Small intestine (tissue), 7 donors: ENCODE measurements around the gene CGB1. TPM values are rescaled to one million over a fixed set of nuclear protein-coding genes. Genes with fewer than 3 reads are reported as not detected.

Experiments
- DNase-seq, 2 donors: peaks; one replicate each; pipeline versions ENCODE4 v3.0.0 to v3.0.0-alpha.2; 2013
- FAIRE-seq: peaks from 2 replicates; lab custom pipeline; 2012; peaks lifted over from hg19 to GRCh38; lab: Jason Lieb, UNC
- H3K27ac ChIP-seq, 3 donors: one replicate each; pipeline ENCODE4 v1.5.1; 2013; ENCODE audit warnings: low read length in 2 of 3, mild to moderate bottlenecking in 2 of 3, control low read depth in 1 of 3, inconsistent platforms in 1 of 3, low read depth in 1 of 3, moderate library complexity in 1 of 3
- H3K27me3 ChIP-seq, 3 donors: one replicate each; pipeline ENCODE4 v1.6.1; 2013; ENCODE audit warnings: low read length in 3 of 3, inconsistent platforms in 1 of 3; ENCODE audit not compliant: control insufficient read depth in 3 of 3, insufficient read depth in 3 of 3
- H3K36me3 ChIP-seq, 3 donors: one replicate each; pipeline ENCODE4 v1.6.1; 2013; ENCODE audit warnings: low read length in 3 of 3, inconsistent platforms in 1 of 3, low read depth in 1 of 3, mild to moderate bottlenecking in 1 of 3, moderate library complexity in 1 of 3; ENCODE audit not compliant: control insufficient read depth in 3 of 3, insufficient read depth in 2 of 3
- H3K4me1 ChIP-seq, 3 donors: one replicate each; pipeline ENCODE4 v1.6.1; 2013; ENCODE audit warnings: low read length in 2 of 3, inconsistent platforms in 1 of 3, low read depth in 1 of 3, mild to moderate bottlenecking in 1 of 3, moderate library complexity in 1 of 3; ENCODE audit not compliant: control insufficient read depth in 3 of 3, insufficient read depth in 2 of 3
- H3K4me3 ChIP-seq, 3 donors: one replicate each; pipeline ENCODE4 v1.5.1; 2013; ENCODE audit warnings: low read length in 3 of 3, control low read depth in 1 of 3, inconsistent platforms in 1 of 3, low read depth in 1 of 3, mild to moderate bottlenecking in 1 of 3, moderate library complexity in 1 of 3
- H3K9me3 ChIP-seq, 2 donors: one replicate each; pipeline ENCODE4 v1.6.1; 2013; ENCODE audit warnings: low read depth in 1 of 2, low read length in 1 of 2; ENCODE audit not compliant: control insufficient read depth in 2 of 2, insufficient read depth in 1 of 2
- WGBS, 3 donors: extraction: QIAGEN DNeasy Blood & Tissue Kit; methylation state at CpG; one replicate each; pipeline ENCODE4 v1.1.7; 2013; 5-methylcytosine and 5-hydroxymethylcytosine counted together
- polyA plus RNA-seq, 4 donors: library from polyadenylated mRNA; stranded (reverse) in 3 of 4; unstranded in 1 of 4; fragments of 200-250 nt in 3 of 4; fragments of 120-200 nt in 1 of 4; gene quantifications; one replicate each; pipeline versions ENCODE4 v1.2.1 to v1.2.3, GENCODE V29; 2013
- donor health status: healthy with polysubstance abuse.
- donor health status: control.
- donor health status: control.
- donor health status: Bipolar disorder and iron deficiency.
- donor health status: healthy.

The CGB1 gene
- polyA plus RNA-seq, 4 donors = not detected

DNA sequence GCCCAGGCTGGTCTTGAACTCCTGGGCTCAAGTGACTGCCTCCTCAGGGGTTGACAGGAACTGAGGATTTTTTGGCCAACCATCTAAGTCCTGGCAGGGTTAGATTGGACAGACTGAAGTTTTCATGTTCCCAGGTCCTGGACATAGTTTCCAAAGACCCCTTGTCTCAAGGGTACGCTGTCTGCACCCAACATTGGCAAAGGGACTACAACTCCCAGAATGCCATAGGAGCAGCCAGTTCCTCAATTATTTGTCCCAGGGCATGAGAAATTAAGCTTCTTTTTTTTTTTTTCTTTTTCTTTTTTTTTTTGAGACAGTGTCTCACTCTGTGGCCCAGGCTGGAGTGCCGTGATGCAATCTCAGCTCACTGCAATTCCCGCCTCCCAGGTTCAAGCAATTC lies 50.5 kb downstream of the CGB1 start:
- no peaks in the 10 kb centered on the region for H3K27me3 ChIP-seq
- FAIRE-seq (no peak), DNase-seq (no peak)
- peaks cover 0 to 3% (median 0%) of the 10 kb centered on the region in 3 donors for H3K4me1 ChIP-seq
- H3K4me3 ChIP-seq = no peak overlapping the region
- peaks cover 4 to 88% (median 8%) of the 10 kb centered on the region in 3 donors for H3K36me3 ChIP-seq
- 90 to 94% (median 93%) methylated on average over 3 of the region's 3 CpGs for WGBS, 3 donors
- H3K9me3 ChIP-seq = no peaks in the 10 kb centered on the region
- H3K27ac ChIP-seq = no peak overlapping the region

DNA sequence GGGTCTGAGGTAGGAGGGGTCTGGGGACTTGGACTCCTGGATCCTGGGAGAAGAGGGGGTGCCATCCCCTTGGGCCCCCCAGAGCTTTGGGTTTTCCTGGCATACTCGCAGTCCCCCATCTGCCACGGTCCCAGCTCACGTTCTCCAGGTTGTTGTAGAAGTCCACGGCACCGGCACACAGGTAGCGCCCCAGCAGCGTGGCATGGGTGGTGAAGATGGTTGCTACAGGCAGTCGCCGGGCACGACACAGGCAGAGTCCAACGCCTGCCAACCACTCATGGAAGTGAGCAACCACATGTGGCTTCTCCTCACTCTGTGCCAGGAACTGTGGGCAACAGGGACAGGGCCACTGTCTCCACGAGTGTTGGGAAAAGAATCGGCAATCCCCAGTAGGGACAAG lies 51.0 kb downstream of the CGB1 start:
- H3K27ac ChIP-seq = no peak overlapping the region
- DNase-seq (no peak), FAIRE-seq (no peak)
- H3K4me3 ChIP-seq = no peak overlapping the region
- H3K36me3 ChIP-seq = peaks cover 4 to 87% (median 8%) of the 10 kb centered on the region in 3 donors
- no peaks in the 10 kb centered on the region for H3K9me3 ChIP-seq
- 95 to 98% (median 97%) methylated on average over 13 of the region's 13 CpGs for WGBS, 3 donors
- H3K4me1 ChIP-seq = no peaks in the 10 kb centered on the region
- no peaks in the 10 kb centered on the region for H3K27me3 ChIP-seq

Other genes starting within 250 kb of the CGB1 start
- 10 to 100 TPM; 16.2 to 70.9 (median 30.2) TPM for gene BCAT2, start 225.9 kb downstream of the CGB1 start, polyA plus RNA-seq
- gene HSD17B14, start 200.4 kb downstream of the CGB1 start, polyA plus RNA-seq = 100 to 1,000 TPM in 1 of 4 donors, 10 to 100 TPM in 1, 1 to 10 TPM in 1, not detected in 1; 4.4 to 102 (median 11.6) TPM
- gene PLEKHA4, start 168.3 kb downstream of the CGB1 start, polyA plus RNA-seq = 10 to 100 TPM in 2 of 4 donors, 1 to 10 TPM in 2; 4.0 to 20.3 (median 12.8) TPM
- 10 to 100 TPM; 52.8 to 73.0 (median 60.6) TPM for gene PPP1R15A, start 164.5 kb downstream of the CGB1 start, polyA plus RNA-seq
- gene TULP2, start 138.2 kb downstream of the CGB1 start, polyA plus RNA-seq = under 1 TPM in 2 of 4 donors, not detected in 2; 0.10 to 0.38 TPM
- gene NUCB1, start 136.6 kb downstream of the CGB1 start, polyA plus RNA-seq = 100 to 1,000 TPM; 102 to 359 (median 228) TPM
- gene DHDH, start 103.2 kb downstream of the CGB1 start, polyA plus RNA-seq = 10 to 100 TPM in 2 of 4 donors, 1 to 10 TPM in 2; 2.9 to 36.2 (median 13.8) TPM
- gene BAX, start 82.0 kb downstream of the CGB1 start, polyA plus RNA-seq = 100 to 1,000 TPM; 138 to 199 (median 162) TPM
- 1,000 to 10,000 TPM; 4,142 to 9,292 (median 8,268) TPM for gene FTL, start 71.6 kb downstream of the CGB1 start, polyA plus RNA-seq
- gene GYS1, start 43.6 kb downstream of the CGB1 start, polyA plus RNA-seq = 10 to 100 TPM; 16.2 to 40.0 (median 25.0) TPM
- 100 to 1,000 TPM in 1 of 4 donors, 10 to 100 TPM in 3; 45.4 to 108 (median 57.3) TPM for gene RUVBL2, start 43.0 kb downstream of the CGB1 start, polyA plus RNA-seq
- 10 to 100 TPM in 1 of 4 donors, 1 to 10 TPM in 2, under 1 TPM in 1; 0.12 to 40.5 (median 5.2) TPM for gene LHB, start 19.8 kb downstream of the CGB1 start, polyA plus RNA-seq
- not detected for gene CGB3, start 12.6 kb downstream of the CGB1 start, polyA plus RNA-seq
- not detected for gene CGB2, start 5.0 kb downstream of the CGB1 start, polyA plus RNA-seq
- under 1 TPM in 1 of 4 donors, not detected in 3; 0.09 TPM for gene CGB5, start 7.0 kb upstream of the CGB1 start, polyA plus RNA-seq
- gene CGB8, start 12.2 kb upstream of the CGB1 start, polyA plus RNA-seq = not detected
- gene CGB7, start 20.9 kb upstream of the CGB1 start, polyA plus RNA-seq = under 1 TPM in 2 of 4 donors, not detected in 2; 0.03 to 0.13 TPM
- under 1 TPM in 1 of 4 donors, not detected in 3; 0.34 TPM for gene NTF4, start 27.9 kb upstream of the CGB1 start, polyA plus RNA-seq
- under 1 TPM in 1 of 4 donors, not detected in 3; 0.03 TPM for gene KCNA7, start 35.8 kb upstream of the CGB1 start, polyA plus RNA-seq
- gene SNRNP70, start 48.6 kb upstream of the CGB1 start, polyA plus RNA-seq = 100 to 1,000 TPM; 159 to 237 (median 223) TPM
- gene LIN7B, start 77.5 kb upstream of the CGB1 start, polyA plus RNA-seq = 10 to 100 TPM in 2 of 4 donors, 1 to 10 TPM in 2; 7.7 to 21.9 (median 14.5) TPM
- gene C19orf73, start 82.2 kb upstream of the CGB1 start, polyA plus RNA-seq = 1 to 10 TPM; 1.4 to 7.6 (median 4.4) TPM
- gene PPFIA3, start 82.6 kb upstream of the CGB1 start, polyA plus RNA-seq = 10 to 100 TPM in 3 of 4 donors, 1 to 10 TPM in 1; 2.8 to 48.6 (median 30.1) TPM
- 1 to 10 TPM in 3 of 4 donors, under 1 TPM in 1; 0.67 to 2.6 (median 2.0) TPM for gene HRC, start 118.5 kb upstream of the CGB1 start, polyA plus RNA-seq
- 100 to 1,000 TPM in 2 of 4 donors, 10 to 100 TPM in 2; 15.8 to 298 (median 92.6) TPM for gene TRPM4, start 120.9 kb upstream of the CGB1 start, polyA plus RNA-seq